C4-2B (cell line): ENCODE measurements around the gene ADAMTS9.

Experiments used
- CTCF ChIP-seq: fragments of 450-650 bp; conservative IDR thresholded peaks from 2 replicates; pipeline ENCODE4 v1.5.1; 2017; ENCODE audit warnings: mild to moderate bottlenecking
- ZFX ChIP-seq: fragments of 450-650 bp; IDR thresholded peaks from 2 replicates; pipeline ENCODE4 v1.6.1; 2017

GRCh38 chr3:64552966-64553365 is 134.8 kb downstream of the ADAMTS9 start:
- no peak for TF ChIP-seq CTCF
- no peak for TF ChIP-seq ZFX
